HepG2 (cell line): ENCODE results near the gene LZTS2.

ENCODE experiments used
- ATF6 ChIP-seq: sonication (generic); formaldehyde crosslinking; conservative IDR thresholded peaks from 2 replicates; pipeline ENCODE4 v1.4.0; 2020; ENCODE audit warnings: missing genetic modification reagents
- CEBPB ChIP-seq: IDR thresholded peaks from 2 replicates; pipeline ENCODE4 v1.6.1; 2011; ENCODE audit warnings: low read depth, low read length, improper control_type of control experiment, borderline replicate concordance
- EZH2 ChIP-seq: conservative IDR thresholded peaks from 2 replicates; pipeline ENCODE4 v1.6.1; 2012; ENCODE audit warnings: mild to moderate bottlenecking, low read depth, low read length, moderate library complexity
- MTA3 ChIP-seq: sonication (generic); formaldehyde crosslinking; IDR thresholded peaks from 2 replicates; pipeline ENCODE4 v1.4.0; 2020; ENCODE audit warnings: missing genetic modification reagents
- MXI1 ChIP-seq: IDR thresholded peaks from 3 replicates; pipeline ENCODE4 v1.6.1; 2012; ENCODE audit warnings: low read depth, low read length, inconsistent platforms, borderline replicate concordance
- POLR2AphosphoS5 ChIP-seq: IDR thresholded peaks from 2 replicates; pipeline ENCODE4 v1.6.1; 2012; ENCODE audit warnings: low read depth, low read length
- RAD21 ChIP-seq: fragments of 450-650 bp; formaldehyde crosslinking; IDR thresholded peaks from 2 replicates; pipeline ENCODE4 v1.5.0; 2020; ENCODE audit warnings: mild to moderate bottlenecking
- RFX5 ChIP-seq: IDR thresholded peaks from 2 replicates; pipeline ENCODE4 v1.6.1; 2011; ENCODE audit warnings: low read depth, low read length, improper control_type of control experiment
- SKIL ChIP-seq: sonication (generic); formaldehyde crosslinking; IDR thresholded peaks from 2 replicates; pipeline ENCODE4 v1.8.0; 2022; ENCODE audit warnings: missing genetic modification reagents, mild to moderate bottlenecking, moderate library complexity, borderline replicate concordance
- TF ChIP-seq, protein P1 (sequence below): sonication (generic); formaldehyde crosslinking; IDR thresholded peaks from 2 replicates; pipeline ENCODE4 v1.4.0; 2020; ENCODE audit warnings: missing genetic modification reagents, borderline replicate concordance
- TF ChIP-seq, protein P2 (sequence below): sonication (generic); formaldehyde crosslinking; IDR thresholded peaks from 2 replicates; pipeline ENCODE4 v1.4.0; 2020; ENCODE audit warnings: mild to moderate bottlenecking, missing genetic modification reagents
- TF ChIP-seq, protein P3 (sequence below): sonication (generic); formaldehyde crosslinking; IDR thresholded peaks from 2 replicates; pipeline ENCODE4 v1.4.0; 2020; ENCODE audit warnings: mild to moderate bottlenecking, missing genetic modification reagents, borderline replicate concordance

GRCh38 chr10:100995181-100995580 lies 4.4 kb upstream of the LZTS2 start:
- no peak for TF ChIP-seq EZH2
- TF ChIP-seq MTA3 (CRISPR knock-in tag): no peak
- no peak for TF ChIP-seq CEBPB
- no peak for TF ChIP-seq MXI1
- TF ChIP-seq, protein P1, sequence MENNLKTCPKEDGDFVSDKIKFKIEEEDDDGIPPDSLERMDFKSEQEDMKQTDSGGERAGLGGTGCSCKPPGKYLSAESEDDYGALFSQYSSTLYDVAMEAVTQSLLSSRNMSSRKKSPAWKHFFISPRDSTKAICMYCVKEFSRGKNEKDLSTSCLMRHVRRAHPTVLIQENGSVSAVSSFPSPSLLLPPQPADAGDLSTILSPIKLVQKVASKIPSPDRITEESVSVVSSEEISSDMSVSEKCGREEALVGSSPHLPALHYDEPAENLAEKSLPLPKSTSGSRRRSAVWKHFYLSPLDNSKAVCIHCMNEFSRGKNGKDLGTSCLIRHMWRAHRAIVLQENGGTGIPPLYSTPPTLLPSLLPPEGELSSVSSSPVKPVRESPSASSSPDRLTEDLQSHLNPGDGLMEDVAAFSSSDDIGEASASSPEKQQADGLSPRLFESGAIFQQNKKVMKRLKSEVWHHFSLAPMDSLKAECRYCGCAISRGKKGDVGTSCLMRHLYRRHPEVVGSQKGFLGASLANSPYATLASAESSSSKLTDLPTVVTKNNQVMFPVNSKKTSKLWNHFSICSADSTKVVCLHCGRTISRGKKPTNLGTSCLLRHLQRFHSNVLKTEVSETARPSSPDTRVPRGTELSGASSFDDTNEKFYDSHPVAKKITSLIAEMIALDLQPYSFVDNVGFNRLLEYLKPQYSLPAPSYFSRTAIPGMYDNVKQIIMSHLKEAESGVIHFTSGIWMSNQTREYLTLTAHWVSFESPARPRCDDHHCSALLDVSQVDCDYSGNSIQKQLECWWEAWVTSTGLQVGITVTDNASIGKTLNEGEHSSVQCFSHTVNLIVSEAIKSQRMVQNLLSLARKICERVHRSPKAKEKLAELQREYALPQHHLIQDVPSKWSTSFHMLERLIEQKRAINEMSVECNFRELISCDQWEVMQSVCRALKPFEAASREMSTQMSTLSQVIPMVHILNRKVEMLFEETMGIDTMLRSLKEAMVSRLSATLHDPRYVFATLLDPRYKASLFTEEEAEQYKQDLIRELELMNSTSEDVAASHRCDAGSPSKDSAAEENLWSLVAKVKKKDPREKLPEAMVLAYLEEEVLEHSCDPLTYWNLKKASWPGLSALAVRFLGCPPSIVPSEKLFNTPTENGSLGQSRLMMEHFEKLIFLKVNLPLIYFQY (CRISPR knock-in tag): no peak
- TF ChIP-seq, protein P2, sequence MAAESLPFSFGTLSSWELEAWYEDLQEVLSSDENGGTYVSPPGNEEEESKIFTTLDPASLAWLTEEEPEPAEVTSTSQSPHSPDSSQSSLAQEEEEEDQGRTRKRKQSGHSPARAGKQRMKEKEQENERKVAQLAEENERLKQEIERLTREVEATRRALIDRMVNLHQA (CRISPR knock-in tag): no peak
- TF ChIP-seq, protein P3, sequence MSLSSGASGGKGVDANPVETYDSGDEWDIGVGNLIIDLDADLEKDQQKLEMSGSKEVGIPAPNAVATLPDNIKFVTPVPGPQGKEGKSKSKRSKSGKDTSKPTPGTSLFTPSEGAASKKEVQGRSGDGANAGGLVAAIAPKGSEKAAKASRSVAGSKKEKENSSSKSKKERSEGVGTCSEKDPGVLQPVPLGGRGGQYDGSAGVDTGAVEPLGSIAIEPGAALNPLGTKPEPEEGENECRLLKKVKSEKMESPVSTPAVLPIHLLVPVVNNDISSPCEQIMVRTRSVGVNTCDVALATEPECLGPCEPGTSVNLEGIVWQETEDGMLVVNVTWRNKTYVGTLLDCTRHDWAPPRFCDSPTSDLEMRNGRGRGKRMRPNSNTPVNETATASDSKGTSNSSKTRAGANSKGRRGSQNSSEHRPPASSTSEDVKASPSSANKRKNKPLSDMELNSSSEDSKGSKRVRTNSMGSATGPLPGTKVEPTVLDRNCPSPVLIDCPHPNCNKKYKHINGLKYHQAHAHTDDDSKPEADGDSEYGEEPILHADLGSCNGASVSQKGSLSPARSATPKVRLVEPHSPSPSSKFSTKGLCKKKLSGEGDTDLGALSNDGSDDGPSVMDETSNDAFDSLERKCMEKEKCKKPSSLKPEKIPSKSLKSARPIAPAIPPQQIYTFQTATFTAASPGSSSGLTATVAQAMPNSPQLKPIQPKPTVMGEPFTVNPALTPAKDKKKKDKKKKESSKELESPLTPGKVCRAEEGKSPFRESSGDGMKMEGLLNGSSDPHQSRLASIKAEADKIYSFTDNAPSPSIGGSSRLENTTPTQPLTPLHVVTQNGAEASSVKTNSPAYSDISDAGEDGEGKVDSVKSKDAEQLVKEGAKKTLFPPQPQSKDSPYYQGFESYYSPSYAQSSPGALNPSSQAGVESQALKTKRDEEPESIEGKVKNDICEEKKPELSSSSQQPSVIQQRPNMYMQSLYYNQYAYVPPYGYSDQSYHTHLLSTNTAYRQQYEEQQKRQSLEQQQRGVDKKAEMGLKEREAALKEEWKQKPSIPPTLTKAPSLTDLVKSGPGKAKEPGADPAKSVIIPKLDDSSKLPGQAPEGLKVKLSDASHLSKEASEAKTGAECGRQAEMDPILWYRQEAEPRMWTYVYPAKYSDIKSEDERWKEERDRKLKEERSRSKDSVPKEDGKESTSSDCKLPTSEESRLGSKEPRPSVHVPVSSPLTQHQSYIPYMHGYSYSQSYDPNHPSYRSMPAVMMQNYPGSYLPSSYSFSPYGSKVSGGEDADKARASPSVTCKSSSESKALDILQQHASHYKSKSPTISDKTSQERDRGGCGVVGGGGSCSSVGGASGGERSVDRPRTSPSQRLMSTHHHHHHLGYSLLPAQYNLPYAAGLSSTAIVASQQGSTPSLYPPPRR: no peak
- no peak for TF ChIP-seq RFX5
- no peak for TF ChIP-seq ATF6 (CRISPR knock-in tag)
- no peak for TF ChIP-seq SKIL (CRISPR knock-in tag)
- no peak for TF ChIP-seq RAD21 (CRISPR knock-in tag)
- no peak for TF ChIP-seq POLR2AphosphoS5
